ENCODE data around the gene TRIM65.

TRIM65 gene

DNA sequence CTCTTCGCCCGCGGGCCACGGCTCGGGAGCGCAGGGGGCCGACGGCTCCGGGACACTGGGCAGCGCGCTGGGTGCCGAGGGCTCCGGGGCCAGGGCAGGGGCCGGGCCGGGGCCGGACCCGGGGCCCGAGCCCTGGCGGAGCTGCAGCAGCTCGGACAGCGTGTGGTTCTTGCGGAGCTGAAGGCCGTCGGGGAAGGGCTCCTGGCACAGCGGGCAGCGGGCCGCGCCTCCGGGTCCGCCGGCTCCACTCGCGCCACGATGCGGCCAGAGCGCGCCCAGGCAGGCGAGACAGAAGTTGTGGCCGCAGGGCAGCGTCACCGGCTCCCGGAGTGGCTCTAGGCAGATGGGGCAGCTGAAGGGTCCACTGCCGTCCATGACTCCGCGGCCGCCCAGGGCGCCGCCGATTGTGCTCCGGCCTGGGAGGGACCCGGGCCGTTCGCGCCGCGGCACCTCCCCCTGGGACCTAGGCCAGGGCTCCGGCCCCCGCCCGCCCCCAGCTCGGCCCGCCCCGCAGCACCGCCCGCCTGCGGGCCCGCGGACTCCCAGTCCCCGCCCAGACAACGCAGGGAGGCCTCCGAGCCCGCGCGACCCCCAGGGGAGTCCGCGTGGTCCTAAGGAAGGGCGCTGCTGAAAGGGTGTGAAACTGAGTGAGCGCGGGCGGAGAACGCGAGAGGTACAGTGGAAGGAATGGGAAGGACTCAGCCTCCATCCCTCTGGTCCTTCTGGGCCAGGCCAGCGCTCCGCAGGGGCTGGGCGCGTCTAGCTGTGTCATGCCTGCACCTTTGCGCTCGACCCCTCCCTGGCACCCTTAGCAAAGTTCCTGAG lies 18.4 kb downstream of the TRIM65 start, which contains the start of gene TRIM47:
Gene TRIM47, minus strand, starts transcription at position 408 of the 825 bp plus-strand sequence. Its CDS starts 33 bp downstream, at position 375.
- no peaks in the 10 kb centered on the region for H3K9me3 ChIP-seq (ENCODE audit: control insufficient read depth, low read length)
- peaks cover 10% of the 10 kb centered on the region for H3K79me1 ChIP-seq (replicated peaks; ENCODE audit: low read length, poor library complexity, severe bottlenecking)
- peak within 1 kb of the TSS; percentile 61 for H3K27ac ChIP-seq (ENCODE audit: low read length, poor library complexity, severe bottlenecking)
- H3K14ac ChIP-seq (ENCODE audit: low read length in 2 of 2): peak within 1 kb of the TSS in 1 of 2 experiments; percentile 97
- H3K18ac ChIP-seq (ENCODE audit: low read depth in 1 of 2, low read length in 2 of 2): peak within 1 kb of the TSS; percentile 93 to 99
- WGBS: 2% methylated on average over 62 of the region's 87 CpGs
- H3K4me3 ChIP-seq (ENCODE audit: insufficient read depth in 1 of 2, low read depth in 1 of 2, low read length in 2 of 2): peak within 1 kb of the TSS; percentile 57 to 92
- H3K23ac ChIP-seq (ENCODE audit: low read length in 2 of 2): peak within 1 kb of the TSS in 1 of 2 experiments; percentile 85
- peak within 1 kb of the TSS; percentile 5 for H4K91ac ChIP-seq (ENCODE audit: low read length)
- H2BK5ac ChIP-seq (ENCODE audit: low read depth, low read length, poor library complexity, severe bottlenecking): no peak within 1 kb of the TSS
- peak within 1 kb of the TSS; percentile 49 for H2AFZ ChIP-seq (ENCODE audit: low read depth, low read length)
- peaks cover 23 to 25% of the 10 kb centered on the region in 2 experiments for H3K36me3 ChIP-seq (ENCODE audit: control insufficient read depth in 1 of 2, insufficient read depth in 2 of 2, low read depth in 1 of 2, low read length in 2 of 2)
- H3K4me2 ChIP-seq (ENCODE audit: low read length, poor library complexity, severe bottlenecking): peak within 1 kb of the TSS; percentile 36
- peak within 1 kb of the TSS; percentile 33 to 70 for H2BK12ac ChIP-seq (ENCODE audit: low read length in 2 of 2)
- H2AK5ac ChIP-seq (ENCODE audit: low read length, severe bottlenecking): no peak within 1 kb of the TSS
- DNase-seq: peak; percentile 82
- H2BK120ac ChIP-seq (ENCODE audit: low read depth, low read length): peak within 1 kb of the TSS; percentile 21
- H3K4ac ChIP-seq (ENCODE audit: low read depth in 1 of 2, low read length in 2 of 2): peak within 1 kb of the TSS; percentile 0 to 97
- peaks cover 0 to 3% of the 10 kb centered on the region in 2 experiments for H3K27me3 ChIP-seq (ENCODE audit: control insufficient read depth in 1 of 2, insufficient read depth in 1 of 2, low read length in 2 of 2)
- H4K8ac ChIP-seq (ENCODE audit: low read length): peak within 1 kb of the TSS; percentile 92
- peaks cover 42% of the 10 kb centered on the region for H3K4me1 ChIP-seq (ENCODE audit: control insufficient read depth, insufficient read depth, low read depth, low read length)
- peak within 1 kb of the TSS; percentile 98 for H3K9ac ChIP-seq (ENCODE audit: low read length)
- peak within 1 kb of the TSS; percentile 66 for H2BK15ac ChIP-seq (ENCODE audit: low read depth, poor library complexity, severe bottlenecking)

DNA sequence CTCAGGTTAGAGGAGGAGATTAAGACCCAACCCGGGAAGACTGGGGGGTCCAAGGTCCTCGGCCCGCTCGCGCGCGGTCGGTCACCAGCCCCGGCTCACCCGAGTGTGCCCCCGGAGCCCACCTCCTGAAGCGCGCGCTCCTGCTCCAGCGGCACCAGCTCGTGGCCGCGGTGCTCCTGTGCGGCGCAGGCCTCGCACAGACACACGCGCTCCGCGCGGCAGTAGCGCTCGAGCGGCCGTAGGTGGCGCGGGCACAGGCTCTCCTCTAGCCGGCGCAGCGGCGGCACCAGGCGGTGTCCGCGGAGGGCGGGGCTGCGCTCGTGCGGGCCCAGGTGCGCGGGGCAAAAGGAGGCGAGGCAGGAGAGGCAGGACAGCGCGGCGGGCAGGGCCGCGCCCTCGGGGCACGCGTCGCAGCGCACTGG lies 19.0 kb downstream of the TRIM65 start:
- Histone ChIP-seq H3K18ac (ENCODE audit: low read depth in 1 of 2, low read length in 2 of 2) (peak overlapping the region; percentile 93 to 99), H4K91ac (ENCODE audit: low read length) (peak overlapping the region; percentile 5), H3K27ac (ENCODE audit: low read length, poor library complexity, severe bottlenecking) (peak overlapping the region; percentile 61), H3K14ac (ENCODE audit: low read length in 2 of 2) (peak overlapping the region in 1 of 2 experiments; percentile 97), H2BK120ac (ENCODE audit: low read depth, low read length) (peak overlapping the region; percentile 21), H4K8ac (ENCODE audit: low read length) (peak overlapping the region; percentile 92), H3K4me3 (ENCODE audit: insufficient read depth in 1 of 2, low read depth in 1 of 2, low read length in 2 of 2) (peak overlapping the region; percentile 57 to 92), H3K4me1 (ENCODE audit: control insufficient read depth, insufficient read depth, low read depth, low read length) (peaks cover 45% of the 10 kb centered on the region), H3K79me1 (replicated peaks; ENCODE audit: low read length, poor library complexity, severe bottlenecking) (peaks cover 10% of the 10 kb centered on the region), H2BK15ac (ENCODE audit: low read depth, poor library complexity, severe bottlenecking) (peak overlapping the region; percentile 30), H2AK5ac (ENCODE audit: low read length, severe bottlenecking) (no peak overlapping the region), H2AFZ (ENCODE audit: low read depth, low read length) (peak overlapping the region; percentile 49), H3K4ac (ENCODE audit: low read depth in 1 of 2, low read length in 2 of 2) (peak overlapping the region; percentile 0 to 97), H3K9me3 (ENCODE audit: control insufficient read depth, low read length) (no peaks in the 10 kb centered on the region), H2BK12ac (ENCODE audit: low read length in 2 of 2) (peak overlapping the region; percentile 33 to 70), H3K23ac (ENCODE audit: low read length in 2 of 2) (peak overlapping the region in 1 of 2 experiments; percentile 84), H3K27me3 (ENCODE audit: control insufficient read depth in 1 of 2, insufficient read depth in 1 of 2, low read length in 2 of 2) (peaks cover 0 to 3% of the 10 kb centered on the region in 2 experiments), H3K4me2 (ENCODE audit: low read length, poor library complexity, severe bottlenecking) (peak overlapping the region; percentile 36), H3K9ac (ENCODE audit: low read length) (peak overlapping the region; percentile 98), H2BK5ac (ENCODE audit: low read depth, low read length, poor library complexity, severe bottlenecking) (no peak overlapping the region), H3K36me3 (ENCODE audit: control insufficient read depth in 1 of 2, insufficient read depth in 2 of 2, low read depth in 1 of 2, low read length in 2 of 2) (peaks cover 23 to 25% of the 10 kb centered on the region in 2 experiments)
- peak; percentile 82 for DNase-seq
- under 1% methylated on average over 52 of the region's 56 CpGs for WGBS

DNA sequence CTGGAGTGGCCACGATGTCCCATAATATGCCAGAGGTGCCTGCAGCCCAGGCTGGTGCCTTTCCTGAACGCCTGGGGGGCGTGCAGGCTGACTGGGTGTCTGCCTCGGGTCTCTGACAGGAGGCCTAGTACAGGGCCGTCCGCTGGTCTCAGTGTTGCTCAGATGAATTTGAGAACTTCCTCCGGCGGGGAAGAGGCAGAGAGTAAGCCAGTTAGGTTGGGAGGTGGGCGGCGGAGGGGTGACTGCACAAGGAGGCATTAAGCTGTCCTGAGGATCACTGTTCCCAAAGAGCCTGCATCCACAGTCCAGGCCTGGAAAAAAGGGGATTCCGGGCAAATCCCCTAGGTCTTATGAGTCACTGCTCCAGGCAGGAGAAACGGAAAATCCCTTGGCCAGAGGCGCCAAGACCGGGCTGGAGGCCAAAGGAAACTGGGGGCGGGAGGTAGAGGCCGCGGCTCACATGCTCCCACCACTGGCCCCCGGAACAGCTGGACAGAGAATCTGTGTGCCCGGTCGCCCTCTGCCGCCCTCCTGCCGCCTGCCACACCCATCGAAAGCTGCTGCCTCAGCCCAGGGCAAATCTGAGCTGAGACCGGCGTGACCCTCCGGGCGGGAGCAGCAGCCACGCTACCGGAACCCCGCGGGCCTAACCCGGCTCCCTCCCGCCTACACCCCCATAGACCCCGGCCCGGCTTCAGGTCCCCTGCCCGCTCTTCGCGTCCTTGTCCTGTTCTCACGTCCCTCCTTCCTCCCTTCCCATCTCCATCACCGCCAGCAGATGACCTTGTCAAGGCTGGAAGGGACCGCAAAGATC lies 19.6 kb downstream of the TRIM65 start:
- Histone ChIP-seq H3K9ac (ENCODE audit: low read length) (peak overlapping the region; percentile 98), H3K36me3 (ENCODE audit: control insufficient read depth in 1 of 2, insufficient read depth in 2 of 2, low read depth in 1 of 2, low read length in 2 of 2) (peaks cover 23 to 25% of the 10 kb centered on the region in 2 experiments), H2BK12ac (ENCODE audit: low read length in 2 of 2) (peak overlapping the region; percentile 88 to 96), H2AK5ac (ENCODE audit: low read length, severe bottlenecking) (peak overlapping the region; percentile 63), H2BK5ac (ENCODE audit: low read depth, low read length, poor library complexity, severe bottlenecking) (peak overlapping the region; percentile 68), H3K27ac (ENCODE audit: low read length, poor library complexity, severe bottlenecking) (peak overlapping the region; percentile 61), H3K14ac (ENCODE audit: low read length in 2 of 2) (peak overlapping the region in 1 of 2 experiments; percentile 97), H3K4me1 (ENCODE audit: control insufficient read depth, insufficient read depth, low read depth, low read length) (peaks cover 51% of the 10 kb centered on the region), H3K23ac (ENCODE audit: low read length in 2 of 2) (peak overlapping the region in 1 of 2 experiments; percentile 84), H3K4ac (ENCODE audit: low read depth in 1 of 2, low read length in 2 of 2) (peak overlapping the region; percentile 92 to 97), H4K91ac (ENCODE audit: low read length) (peak overlapping the region; percentile 95), H3K18ac (ENCODE audit: low read depth in 1 of 2, low read length in 2 of 2) (peak overlapping the region; percentile 94 to 99), H3K9me3 (ENCODE audit: control insufficient read depth, low read length) (no peaks in the 10 kb centered on the region), H4K8ac (ENCODE audit: low read length) (peak overlapping the region; percentile 92), H2BK15ac (ENCODE audit: low read depth, poor library complexity, severe bottlenecking) (peak overlapping the region; percentile 66), H3K4me2 (ENCODE audit: low read length, poor library complexity, severe bottlenecking) (peak overlapping the region; percentile 36), H2AFZ (ENCODE audit: low read depth, low read length) (peak overlapping the region; percentile 49), H3K27me3 (ENCODE audit: control insufficient read depth in 1 of 2, insufficient read depth in 1 of 2, low read length in 2 of 2) (peaks cover 0 to 3% of the 10 kb centered on the region in 2 experiments), H2BK120ac (ENCODE audit: low read depth, low read length) (peak overlapping the region; percentile 42), H3K4me3 (ENCODE audit: insufficient read depth in 1 of 2, low read depth in 1 of 2, low read length in 2 of 2) (peak overlapping the region; percentile 57 to 92), H3K79me1 (replicated peaks; ENCODE audit: low read length, poor library complexity, severe bottlenecking) (peaks cover 10% of the 10 kb centered on the region)
- peak; percentile 99 for DNase-seq
- 11% methylated on average over 37 of the region's 41 CpGs for WGBS
